HG03108 (cell line): ENCODE data around the gene MSRB2.
A peak's percentile ranks its signal among the peaks of the same experiment; 100 is the strongest.
"Not testable (repeated sequence)": the region's sequence is repeated elsewhere in the genome, so short reads cannot be mapped to it uniquely, and the experiment has no call there.

Experiments used
- ATAC-seq: cut with Tn5 transposase; IDR thresholded peaks from one replicate; pipeline ENCODE4 v1.9.1; 2021; ENCODE audit warnings: moderate library complexity; ENCODE audit not compliant: unreplicated experiment

MSRB2 gene

GRCh38 chr10:23070092-23070912 is 25.1 kb upstream of the MSRB2 start:
- ATAC-seq: peak; percentile 13

- peak; percentile 60 for ATAC-seq
These were observed 24.5 kb upstream of the MSRB2 start for GRCh38 chr10:23070913-23071218.

- not testable (repeated sequence) for ATAC-seq
These were observed 22.8 kb upstream of the MSRB2 start for GRCh38 chr10:23072593-23072992.

GRCh38 chr10:23073527-23073926 is 21.9 kb upstream of the MSRB2 start:
- ATAC-seq: no peak

GRCh38 chr10:23075672-23076071 is 19.7 kb upstream of the MSRB2 start:
- no peak for ATAC-seq

GRCh38 chr10:23078114-23078513 is 17.3 kb upstream of the MSRB2 start:
- no peak for ATAC-seq

GRCh38 chr10:23079700-23080099 is 15.7 kb upstream of the MSRB2 start:
- ATAC-seq: no peak

- ATAC-seq: no peak
These were observed 15.1 kb upstream of the MSRB2 start for GRCh38 chr10:23080262-23080661.

GRCh38 chr10:23081221-23081750 is 14.1 kb upstream of the MSRB2 start:
- no peak for ATAC-seq

GRCh38 chr10:23081891-23082290 is 13.5 kb upstream of the MSRB2 start:
- ATAC-seq: no peak

GRCh38 chr10:23088609-23089008 is 6.8 kb upstream of the MSRB2 start:
- no peak for ATAC-seq

GRCh38 chr10:23094786-23095403 is 484 bp upstream of the MSRB2 start:
- ATAC-seq: no peak

- ATAC-seq: peak; percentile 39
These were observed 805 bp downstream of the MSRB2 start for GRCh38 chr10:23095966-23096801.

- ATAC-seq: no peak
These were observed 1.6 kb downstream of the MSRB2 start for GRCh38 chr10:23096802-23097549.

GRCh38 chr10:23099079-23099478 is 3.7 kb downstream of the MSRB2 start:
- ATAC-seq: no peak

GRCh38 chr10:23099816-23100215 is 4.4 kb downstream of the MSRB2 start:
- no peak for ATAC-seq

GRCh38 chr10:23100331-23101030 is 5.1 kb downstream of the MSRB2 start:
- no peak for ATAC-seq

- no peak for ATAC-seq
These were observed 11.1 kb downstream of the MSRB2 start for GRCh38 chr10:23106331-23107072.

GRCh38 chr10:23110722-23111516 is 15.5 kb downstream of the MSRB2 start:
- ATAC-seq: no peak
